GM23248 (cell line): ENCODE data around the gene DCTN4. TPM values are rescaled to one million over a fixed set of nuclear protein-coding genes. Genes with fewer than 3 reads are reported as not detected.

Source experiments
- DNase-seq: peaks from one replicate; pipeline ENCODE4 v3.0.0-alpha.2; 2015
- H2AFZ ChIP-seq: fragments of 200-600 bp; sonication (generic); 2 replicates; pipeline ENCODE4 v1.6.1; 2016; ENCODE audit warnings: antibody characterized with exemption
- H3F3A ChIP-seq: fragments of 200-600 bp; sonication (generic); 2 replicates; pipeline ENCODE4 v1.6.1; 2016; ENCODE audit warnings: mild to moderate bottlenecking, antibody characterized with exemption, mixed run types; ENCODE audit not compliant: insufficient read depth
- H3K27ac ChIP-seq: fragments of 200-600 bp; sonication (generic); 2 replicates; pipeline ENCODE4 v1.5.1; 2016; ENCODE audit warnings: mild to moderate bottlenecking
- H3K27me3 ChIP-seq: fragments of 200-600 bp; sonication (generic); replicated peaks from 2 replicates; pipeline ENCODE4 v1.6.1; 2016; ENCODE audit warnings: mild to moderate bottlenecking; ENCODE audit not compliant: insufficient read depth
- H3K36me3 ChIP-seq: fragments of 200-600 bp; sonication (generic); 2 replicates; pipeline ENCODE4 v1.6.1; 2016; ENCODE audit warnings: low read depth, mild to moderate bottlenecking
- H3K4me1 ChIP-seq: fragments of 200-600 bp; sonication (generic); 2 replicates; pipeline ENCODE4 v1.6.1; 2016; ENCODE audit warnings: mild to moderate bottlenecking; ENCODE audit not compliant: insufficient read depth
- H3K4me2 ChIP-seq: fragments of 200-600 bp; sonication (generic); one replicate; pipeline ENCODE4 v1.6.1; 2016; ENCODE audit warnings: mild to moderate bottlenecking; ENCODE audit not compliant: unreplicated experiment
- H3K4me3 ChIP-seq: fragments of 200-600 bp; sonication (generic); 2 replicates; pipeline ENCODE4 v1.5.1; 2016; ENCODE audit warnings: mild to moderate bottlenecking
- H3K79me2 ChIP-seq: fragments of 200-600 bp; sonication (generic); 2 replicates; pipeline ENCODE4 v1.6.1; 2016; ENCODE audit warnings: mild to moderate bottlenecking; ENCODE audit not compliant: insufficient read depth
- H3K9ac ChIP-seq: fragments of 200-600 bp; sonication (generic); 2 replicates; pipeline ENCODE4 v1.6.1; 2016; ENCODE audit warnings: mild to moderate bottlenecking
- H3K9me2 ChIP-seq: fragments of 200-600 bp; sonication (generic); 2 replicates; pipeline ENCODE4 v1.6.1; 2016; ENCODE audit warnings: mixed run types, mild to moderate bottlenecking, moderate library complexity; ENCODE audit not compliant: insufficient read depth
- H3K9me3 ChIP-seq: fragments of 200-600 bp; sonication (generic); one replicate; pipeline ENCODE4 v1.6.1; 2017; ENCODE audit warnings: low read depth
- H4K20me1 ChIP-seq: fragments of 200-600 bp; sonication (generic); 2 replicates; pipeline ENCODE4 v1.6.0; 2016; ENCODE audit not compliant: insufficient read depth
- EZH2 ChIP-seq: fragments of 200-600 bp; sonication (generic); IDR thresholded peaks from 2 replicates; pipeline ENCODE4 v1.6.1; 2018; ENCODE audit warnings: antibody characterized with exemption, mild to moderate bottlenecking; ENCODE audit not compliant: insufficient read depth, poor library complexity, severe bottlenecking
- EZH2phosphoT487 ChIP-seq: fragments of 200-600 bp; sonication (generic); IDR thresholded peaks from 2 replicates; pipeline ENCODE4 v1.6.1; 2018; ENCODE audit warnings: antibody characterized with exemption, moderate library complexity, mild to moderate bottlenecking, low read depth; ENCODE audit not compliant: insufficient read depth
- WGBS, 2 experiments: methylation state at CpG; one replicate each; pipeline ENCODE4 v1.1.6; 2015 to 2017; ENCODE audit warnings: low lambda C conversion rate in 2 of 2, low coverage in 1 of 2; ENCODE audit errors: missing lambda C conversion rate in 2 of 2; 5-methylcytosine and 5-hydroxymethylcytosine counted together
- in situ Hi-C: fragments of 300-500 bp; cut with MboI; formaldehyde crosslinking; loops from 2 replicates; pipeline ENCODE4 v1.15.0; 2020
- polyA plus RNA-seq: library from polyadenylated mRNA; unstranded; fragments of >200 nt; fragmentation: Nextera tagmentation; extraction: Ambion mirVana; gene quantifications from 2 replicates; pipeline ENCODE4 v1.2.1, GENCODE V29; 2016
- total RNA-seq: library from RNA; depleted of rRNA; stranded (reverse); fragments of >200 nt; shearing (Covaris generic); gene quantifications from 2 replicates; pipeline ENCODE4 v1.2.3, GENCODE V29; 2014

The DCTN4 gene
- total and polyA plus RNA-seq, 2 experiments from 2014 or later = 34.5 to 47.1 TPM

GRCh38 chr5:150759334-150759583 is 442 bp upstream of the DCTN4 start:
- H3K4me2 ChIP-seq = peak overlapping the region; percentile 71
- no peaks in the 10 kb centered on the region for H4K20me1 ChIP-seq
- in situ Hi-C loops = no loop called here
- H3K9me3 ChIP-seq = no peaks in the 10 kb centered on the region
- H3K9ac ChIP-seq = peak overlapping the region; percentile 86
- 52 to 57% methylated on average over 4 of the region's 4 CpGs for WGBS, 2 experiments
- TF ChIP-seq EZH2phosphoT487 (no peak), EZH2 (no peak)
- peaks cover 38% of the 10 kb centered on the region for H3K79me2 ChIP-seq
- peak overlapping the region; percentile 98 for H3K27ac ChIP-seq
- no peaks in the 10 kb centered on the region for H3K9me2 ChIP-seq
- peak overlapping the region; percentile 97 for H3K4me3 ChIP-seq
- DNase-seq = no peak
- H3K4me1 ChIP-seq = peaks cover 36% of the 10 kb centered on the region
- peaks cover 32% of the 10 kb centered on the region for H3F3A ChIP-seq
- no peaks in the 10 kb centered on the region for H3K27me3 ChIP-seq
- H2AFZ ChIP-seq = peak overlapping the region; percentile 100
- H3K36me3 ChIP-seq = peaks cover 21% of the 10 kb centered on the region

GRCh38 chr5:150758203-150758530 is 650 bp downstream of the DCTN4 start:
- Histone ChIP-seq H3K27ac (peak overlapping the region; percentile 98), H2AFZ (peak overlapping the region; percentile 100), H3K36me3 (peaks cover 32% of the 10 kb centered on the region), H3K27me3 (no peaks in the 10 kb centered on the region), H3K9ac (peak overlapping the region; percentile 86), H3K9me3 (no peaks in the 10 kb centered on the region), H3K4me1 (peaks cover 29% of the 10 kb centered on the region), H3K9me2 (no peaks in the 10 kb centered on the region), H3K4me3 (peak overlapping the region; percentile 97), H4K20me1 (no peaks in the 10 kb centered on the region), H3K79me2 (peaks cover 49% of the 10 kb centered on the region), H3K4me2 (peak overlapping the region; percentile 98), H3F3A (peaks cover 30% of the 10 kb centered on the region)
- TF ChIP-seq EZH2phosphoT487 = no peak
- DNase-seq = peak; percentile 84
- in situ Hi-C loops = no loop called here
- WGBS, 2 experiments = 4 to 5% methylated on average over 12 of the region's 12 CpGs

- Histone ChIP-seq H3K36me3 (peaks cover 42% of the 10 kb centered on the region), H3K4me1 (peaks cover 19% of the 10 kb centered on the region), H3K9me2 (no peaks in the 10 kb centered on the region), H3K9me3 (no peaks in the 10 kb centered on the region), H3K9ac (peak overlapping the region; percentile 86), H4K20me1 (no peaks in the 10 kb centered on the region), H3K27me3 (no peaks in the 10 kb centered on the region), H3K27ac (peak overlapping the region; percentile 98), H3K4me3 (peak overlapping the region; percentile 97), H2AFZ (no peak overlapping the region), H3K4me2 (peak overlapping the region; percentile 98), H3K79me2 (peaks cover 59% of the 10 kb centered on the region), H3F3A (peaks cover 22% of the 10 kb centered on the region)
- in situ Hi-C loops = no loop called here
- WGBS, 2 experiments = 44 to 60% methylated on average over 1 of the region's 1 CpG
- DNase-seq = peak; percentile 38
- TF ChIP-seq EZH2phosphoT487 = no peak
- TF ChIP-seq EZH2 = no peak
Measured at GRCh38 chr5:150757087-150757649, 1.6 kb downstream of the DCTN4 start.

GRCh38 chr5:150753863-150754262 is 5.0 kb downstream of the DCTN4 start:
- H4K20me1 ChIP-seq = no peaks in the 10 kb centered on the region
- H3K27me3 ChIP-seq = no peaks in the 10 kb centered on the region
- peaks cover 54% of the 10 kb centered on the region for H3K36me3 ChIP-seq
- WGBS, 2 experiments = 100% methylated on average over 1 of the region's 1 CpG
- H3K9ac ChIP-seq = no peak overlapping the region
- peaks cover 92% of the 10 kb centered on the region for H3K79me2 ChIP-seq
- H3K9me2 ChIP-seq = no peaks in the 10 kb centered on the region
- H2AFZ ChIP-seq = no peak overlapping the region
- H3F3A ChIP-seq = peaks cover 35% of the 10 kb centered on the region
- peaks cover 13% of the 10 kb centered on the region for H3K4me1 ChIP-seq
- H3K4me3 ChIP-seq = no peak overlapping the region
- no peak overlapping the region for H3K4me2 ChIP-seq
- DNase-seq = no peak
- no peaks in the 10 kb centered on the region for H3K9me3 ChIP-seq
- TF ChIP-seq EZH2phosphoT487 (no peak), EZH2 (no peak)
- in situ Hi-C loops = no loop called here
- no peak overlapping the region for H3K27ac ChIP-seq

GRCh38 chr5:150753463-150753862 is 5.4 kb downstream of the DCTN4 start:
- H3K27ac ChIP-seq = no peak overlapping the region
- no peak overlapping the region for H2AFZ ChIP-seq
- H3K4me2 ChIP-seq = no peak overlapping the region
- H3K4me1 ChIP-seq = peaks cover 13% of the 10 kb centered on the region
- no peaks in the 10 kb centered on the region for H3K9me2 ChIP-seq
- H3K9me3 ChIP-seq = no peaks in the 10 kb centered on the region
- peaks cover 95% of the 10 kb centered on the region for H3K79me2 ChIP-seq
- no peak overlapping the region for H3K9ac ChIP-seq
- H3F3A ChIP-seq = peaks cover 35% of the 10 kb centered on the region
- TF ChIP-seq EZH2 (no peak), EZH2phosphoT487 (no peak)
- no peak for DNase-seq
- H3K4me3 ChIP-seq = no peak overlapping the region
- peaks cover 54% of the 10 kb centered on the region for H3K36me3 ChIP-seq
- in situ Hi-C loops = no loop called here
- H4K20me1 ChIP-seq = no peaks in the 10 kb centered on the region
- no peaks in the 10 kb centered on the region for H3K27me3 ChIP-seq
- WGBS, 2 experiments = 97 to 99% methylated on average over 5 of the region's 5 CpGs
